ENCODE results near the gene MTARC2.
"Not testable (repeated sequence)": the region's sequence is repeated elsewhere in the genome, so short reads cannot be mapped to it uniquely, and the experiment has no call there.

The MTARC2 gene

GRCh38 chr1:220732621-220733020, 15.5 kb upstream of the MTARC2 start:
- DNase-seq: no peak

DNA sequence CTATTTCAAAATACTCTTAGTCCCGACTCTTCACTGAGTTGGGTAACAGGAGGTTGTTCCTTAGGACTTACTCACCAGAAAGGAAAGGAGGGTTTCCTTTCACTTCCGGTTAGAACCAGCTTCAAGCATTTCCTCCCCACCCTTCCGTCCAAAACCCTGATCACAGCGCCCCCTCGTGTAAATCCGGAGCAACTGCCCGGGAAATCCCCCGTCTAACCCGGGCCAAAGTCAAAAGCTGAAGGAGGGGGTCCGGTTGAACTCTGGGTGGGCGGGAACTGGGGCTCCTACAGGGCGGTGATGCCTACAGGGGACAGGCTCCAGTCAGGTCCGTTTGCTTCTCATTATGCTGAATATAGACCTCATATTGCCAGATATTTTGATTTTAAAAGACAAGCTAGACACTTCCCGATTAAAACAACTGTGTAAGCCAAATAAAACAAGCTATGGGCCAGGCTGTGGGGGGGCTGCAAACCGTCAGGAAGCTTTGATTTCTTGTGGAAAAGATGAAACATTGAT, 15.0 kb upstream of the MTARC2 start:
- peak; percentile 84 for DNase-seq

GRCh38 chr1:220734571-220735326, 13.4 kb upstream of the MTARC2 start:
- DNase-seq: no peak

DNA sequence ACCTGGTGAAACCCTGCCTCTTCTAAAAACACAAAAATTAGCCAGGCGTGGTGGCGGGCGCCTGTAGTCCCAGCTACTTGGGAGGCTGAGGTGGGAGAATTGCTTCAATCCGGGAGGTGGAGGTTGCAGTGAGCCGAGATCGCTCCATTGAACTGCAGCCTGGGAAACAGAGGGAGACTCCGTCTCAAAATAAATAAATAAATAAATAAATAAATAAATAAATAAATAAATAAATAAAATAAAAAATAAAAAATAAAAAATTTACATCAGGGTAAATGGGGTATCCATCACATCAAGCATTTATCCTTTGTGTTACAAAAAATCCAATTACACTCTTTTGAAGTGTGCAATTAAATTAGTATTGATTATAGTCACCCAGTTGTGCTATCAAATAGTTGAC, 11.8 kb upstream of the MTARC2 start:
- not testable (repeated sequence) for DNase-seq

DNA sequence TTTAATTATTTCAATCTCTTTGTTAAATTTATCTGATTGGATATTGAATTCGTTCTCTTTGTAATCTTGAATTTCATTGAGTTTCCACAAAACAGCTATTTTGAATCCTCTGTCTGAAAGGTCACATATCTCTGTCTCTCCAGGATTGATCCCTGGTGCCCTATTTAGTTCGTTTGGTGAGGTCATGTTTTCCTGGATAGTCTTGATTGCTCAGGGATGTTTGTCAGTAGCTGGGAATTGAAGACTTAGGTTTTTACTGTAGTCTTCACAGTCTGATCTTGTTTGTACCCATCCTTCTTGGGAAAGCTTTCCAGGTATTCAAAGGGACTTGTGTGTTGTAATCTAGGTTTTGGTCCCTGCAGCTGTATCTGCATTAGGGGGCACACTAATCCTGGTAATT, 6.8 kb upstream of the MTARC2 start:
- no peak for DNase-seq

DNA sequence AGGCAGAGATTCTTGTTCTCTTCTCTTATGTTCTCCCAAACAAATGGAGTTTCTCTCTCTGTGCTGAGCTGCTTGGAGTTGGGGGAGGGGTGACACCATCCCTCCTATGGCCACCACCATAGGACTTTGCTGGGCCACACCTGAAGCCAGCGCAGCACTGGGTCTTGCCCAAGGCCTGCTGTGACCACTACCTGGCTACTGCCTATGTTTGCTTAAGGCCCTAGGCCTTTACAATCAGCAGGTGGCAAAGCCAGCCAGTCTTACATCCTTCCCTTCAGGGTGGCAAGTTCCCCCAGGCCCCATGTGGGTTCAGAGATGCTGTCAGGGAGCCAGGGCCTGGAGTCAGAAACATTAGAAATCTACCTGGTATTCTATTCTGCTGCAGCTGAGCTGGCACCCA, 6.3 kb upstream of the MTARC2 start:
- DNase-seq: no peak

GRCh38 chr1:220742520-220742919, 5.6 kb upstream of the MTARC2 start:
- DNase-seq: no peak

DNA sequence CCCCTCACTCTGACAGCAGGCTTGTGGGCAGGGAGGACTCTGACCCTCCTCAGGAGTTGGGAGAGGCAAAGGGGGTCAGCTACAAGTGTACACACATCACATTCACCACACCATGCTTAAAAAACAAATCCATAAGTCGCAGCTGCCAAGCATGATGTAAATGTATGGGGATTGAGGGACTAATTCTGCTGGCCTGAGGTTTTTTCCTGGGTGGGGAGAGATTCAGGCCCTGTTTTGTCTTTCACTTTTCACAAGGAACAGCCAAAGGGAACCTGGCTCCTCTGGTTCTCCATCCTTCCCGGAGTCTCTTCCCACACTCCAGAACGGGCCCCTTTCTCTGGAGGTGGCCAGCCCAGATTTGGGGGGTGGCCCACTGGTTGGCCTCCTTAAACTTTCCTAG, 1.3 kb upstream of the MTARC2 start:
- no peak for DNase-seq

GRCh38 chr1:220747437-220748088, 559 bp upstream of the MTARC2 start:
- DNase-seq: no peak

DNA sequence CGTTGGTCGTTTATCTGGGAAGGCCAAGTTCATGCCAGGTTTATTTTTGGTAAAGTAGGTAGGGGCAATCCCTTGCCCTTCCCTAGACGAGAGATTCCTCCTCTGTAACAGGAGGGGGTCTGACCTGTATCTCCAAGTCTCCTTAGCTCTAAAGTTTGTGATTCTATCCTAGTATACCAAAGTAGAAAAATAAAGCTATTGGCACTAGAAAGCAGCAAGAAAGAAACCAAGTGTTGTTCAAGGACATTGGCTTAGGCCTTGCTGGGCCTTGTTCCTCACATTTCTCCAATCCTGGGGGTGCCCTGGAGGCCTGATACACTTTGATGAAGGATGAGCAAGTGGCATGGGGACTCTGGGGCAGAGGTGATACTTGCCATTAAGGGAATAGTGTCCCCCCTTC, 814 bp downstream of the MTARC2 start:
- DNase-seq: no peak

GRCh38 chr1:220750131-220750515, 2.0 kb downstream of the MTARC2 start:
- DNase-seq: no peak

- DNase-seq: no peak
Measured at GRCh38 chr1:220751111-220751510, 3.0 kb downstream of the MTARC2 start.

GRCh38 chr1:220754212-220754917, 6.2 kb downstream of the MTARC2 start:
- no peak for DNase-seq

GRCh38 chr1:220754918-220755295, 6.8 kb downstream of the MTARC2 start:
- DNase-seq: no peak

- DNase-seq: no peak
Measured at GRCh38 chr1:220755309-220755708, 7.2 kb downstream of the MTARC2 start.

- no peak for DNase-seq
Measured at GRCh38 chr1:220757441-220757840, 9.3 kb downstream of the MTARC2 start.

DNA sequence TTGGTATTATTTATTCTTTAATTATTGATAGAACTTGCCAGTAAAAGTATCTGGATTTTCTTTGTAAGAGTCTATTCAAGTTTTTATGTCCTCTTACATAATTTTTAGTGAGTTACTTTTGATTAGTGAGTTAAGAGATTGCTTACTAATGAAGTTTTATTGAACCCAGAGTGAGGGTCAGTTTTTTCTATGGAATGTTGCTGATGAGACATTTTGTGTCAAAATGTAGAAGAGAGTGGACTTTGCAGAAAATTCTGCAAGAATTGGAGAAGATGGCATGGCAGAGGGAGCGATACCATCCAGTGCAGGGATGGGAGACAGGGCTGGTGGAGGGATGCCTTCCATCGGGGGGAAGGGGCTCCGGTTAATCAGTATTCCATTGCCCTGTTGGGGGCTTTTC, 11.0 kb downstream of the MTARC2 start:
- DNase-seq: no peak

DNA sequence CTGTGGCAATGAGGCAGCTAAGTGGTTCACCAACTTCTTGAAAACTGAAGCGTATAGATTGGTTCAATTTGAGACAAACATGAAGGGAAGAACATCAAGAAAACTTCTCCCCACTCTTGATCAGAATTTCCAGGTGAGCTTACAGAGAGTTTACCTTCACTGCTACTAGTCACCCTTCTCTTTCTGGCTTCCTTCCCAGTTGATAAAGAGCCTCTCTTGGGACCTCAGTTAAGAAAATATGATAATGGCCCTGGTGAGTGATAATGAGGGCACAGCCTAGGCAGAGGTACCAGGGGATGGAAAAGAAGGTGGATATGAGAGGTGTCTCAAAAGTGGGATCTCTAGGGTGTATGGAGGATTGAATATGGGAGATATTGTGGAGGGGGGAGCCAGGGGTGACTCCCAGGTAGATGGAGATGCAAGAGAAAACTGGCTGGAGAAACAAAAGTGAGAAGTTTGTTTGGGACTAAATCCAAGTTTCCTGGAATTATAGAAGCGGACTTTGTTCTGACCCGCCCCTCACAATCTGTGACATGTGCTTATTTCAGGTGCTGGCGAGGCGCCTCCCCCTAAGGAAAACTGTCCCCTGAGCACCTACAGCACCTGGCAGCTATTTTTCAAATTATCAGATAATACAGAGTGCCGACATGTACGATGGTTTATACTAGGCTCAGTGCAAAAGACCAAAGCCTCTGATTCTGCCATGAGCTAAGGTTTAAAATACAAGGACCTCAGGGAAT, 13.7 kb downstream of the MTARC2 start:
- no peak for DNase-seq

- no peak for DNase-seq
Measured at GRCh38 chr1:220764757-220765156, 16.6 kb downstream of the MTARC2 start.

DNA sequence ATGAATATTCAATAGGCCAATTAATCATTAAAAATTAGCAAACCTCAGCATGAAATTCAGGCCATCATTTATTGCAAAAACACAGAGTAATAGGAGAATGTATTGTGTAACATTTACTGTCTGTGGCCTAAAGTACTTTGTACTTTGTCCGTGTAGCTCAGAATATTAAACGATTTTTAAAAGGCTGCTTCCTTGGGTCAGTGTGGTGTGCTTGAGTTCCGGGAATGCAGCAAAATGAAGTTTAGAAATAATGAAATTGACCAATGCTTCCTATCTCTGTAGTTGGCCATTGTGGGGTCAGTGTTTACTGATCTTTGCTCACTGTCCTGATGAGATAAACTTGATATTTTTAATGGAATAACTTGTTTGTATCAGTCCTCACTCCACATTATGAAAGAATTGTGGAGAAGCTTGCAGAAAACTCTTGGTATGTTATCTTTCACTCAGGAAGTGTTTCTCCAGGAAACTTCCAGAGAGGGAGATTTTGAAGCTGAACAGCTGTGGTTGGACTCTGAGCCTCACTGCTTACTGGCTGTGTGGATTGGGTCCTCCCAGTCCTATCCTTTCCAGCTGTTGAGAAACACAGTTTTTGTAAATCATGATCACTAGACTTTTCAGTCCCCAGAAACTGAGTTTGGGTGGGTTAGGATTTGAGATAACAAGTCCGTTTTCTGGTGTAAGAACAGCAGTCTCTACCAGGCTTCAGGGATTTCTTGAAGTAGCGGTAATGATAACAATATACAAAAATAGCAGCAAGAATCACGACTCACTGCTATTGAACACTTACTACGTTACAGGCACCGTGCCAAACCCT, 19.4 kb downstream of the MTARC2 start:
- no peak for DNase-seq

- no peak for DNase-seq
Measured at GRCh38 chr1:220768126-220768601, 20.0 kb downstream of the MTARC2 start.

GRCh38 chr1:220769205-220769604, 21.1 kb downstream of the MTARC2 start:
- no peak for DNase-seq
